GM12891 (cell line): Measurements from ENCODE around the gene ARMC12.
"Not testable (repeated sequence)": the region's sequence is repeated elsewhere in the genome, so short reads cannot be mapped to it uniquely, and the experiment has no call there.

Experiments used
- POLR2A ChIP-seq: IDR thresholded peaks from 2 replicates; pipeline ENCODE4 v1.6.1; 2011; ENCODE audit warnings: low read depth, low read length, control low read depth
- POLR2AphosphoS5 ChIP-seq: IDR thresholded peaks from 2 replicates; pipeline ENCODE4 v1.6.1; 2011; ENCODE audit warnings: low read depth, low read length, control low read depth

DNA sequence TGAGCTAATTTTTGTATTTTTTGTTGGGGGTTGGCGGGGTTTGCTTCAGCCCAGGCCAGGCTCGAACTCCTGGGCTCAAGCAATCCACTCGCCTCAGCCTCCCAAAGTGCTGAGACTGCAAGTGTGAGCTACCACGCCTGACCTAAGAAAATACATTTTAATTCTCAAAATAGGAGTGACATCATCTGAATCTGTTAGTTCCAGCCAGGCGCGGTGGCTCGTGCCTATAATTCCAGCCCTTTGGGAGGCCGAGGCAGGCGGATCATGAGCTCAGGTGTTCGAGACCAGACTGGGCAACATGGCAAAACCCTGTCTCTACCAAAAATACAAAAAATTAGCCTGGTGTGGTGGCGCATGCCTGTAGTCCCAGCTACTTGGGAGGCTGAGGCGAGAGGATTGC lies 2.5 kb upstream of the ARMC12 start:
- TF ChIP-seq POLR2A, POLR2AphosphoS5: not testable (repeated sequence)
